Astrocyte of the cerebellum (primary cell): Measurements from ENCODE around the gene EVA1A.

ENCODE experiments used
- DNase-seq: peaks from one replicate; pipeline ENCODE4 v3.0.0-alpha.2; 2011; ENCODE audit warnings: low read depth
- H3K4me3 ChIP-seq: 2 replicates; pipeline ENCODE4 v1.5.1; 2011; ENCODE audit warnings: mild to moderate bottlenecking, low read depth, low read length, moderate library complexity
- CTCF ChIP-seq: IDR thresholded peaks from 2 replicates; pipeline ENCODE4 v1.5.1; 2012; ENCODE audit warnings: low read length, low read depth, moderate library complexity, mild to moderate bottlenecking; ENCODE audit errors: missing control alignments
- in situ Hi-C: cut with HindIII; loops from 2 replicates; pipeline ENCODE4 v1.10.0; 2017; ENCODE audit warnings: low sequenced_read_pairs

EVA1A gene

GRCh38 chr2:75519843-75520242, 40.9 kb downstream of the EVA1A start:
- DNase-seq = no peak
- in situ Hi-C loops = loop anchor here (5.0 kb wide), 1 partner anchor 42 kb away; the partner anchor contains the start of gene EVA1A
- TF ChIP-seq CTCF = no peak
- H3K4me3 ChIP-seq = no peak overlapping the region

- TF ChIP-seq CTCF = no peak
- no peak for DNase-seq
- H3K4me3 ChIP-seq = no peak overlapping the region
- in situ Hi-C loops = no loop called here
Measured at GRCh38 chr2:75518638-75519465, 41.9 kb downstream of the EVA1A start.

- H3K4me3 ChIP-seq = no peak overlapping the region
- no peak for TF ChIP-seq CTCF
- in situ Hi-C loops = no loop called here
- no peak for DNase-seq
Measured at GRCh38 chr2:75517547-75518230, 43.0 kb downstream of the EVA1A start.

GRCh38 chr2:75516378-75517360, 44.1 kb downstream of the EVA1A start:
- in situ Hi-C loops = no loop called here
- DNase-seq = no peak
- TF ChIP-seq CTCF = no peak
- no peak overlapping the region for H3K4me3 ChIP-seq

GRCh38 chr2:75515584-75516368, 45.0 kb downstream of the EVA1A start:
- DNase-seq = no peak
- in situ Hi-C loops = no loop called here
- TF ChIP-seq CTCF = no peak

More at GRCh38 chr2:75515584-75516368, 45.0 kb downstream of the EVA1A start:
- H3K4me3 ChIP-seq = no peak overlapping the region
